ENCODE results near the gene EXOC4. TPM values are rescaled to one million over a fixed set of nuclear protein-coding genes. Genes with fewer than 3 reads are reported as not detected.

The EXOC4 gene
- total RNA-seq, 4 donors from 2014 or later, result 36.6 to 64.0 (median 57.4) TPM

- H3K4me1 ChIP-seq, result no peaks in the 10 kb centered on the region
- no peak overlapping the region for H3K27ac ChIP-seq (replicated peaks in 1 of 4)
- TF ChIP-seq EP300 (IDR thresholded peaks at IDR 0.05) (no peak), POLR2A (IDR thresholded peaks at IDR 0.05; ENCODE audit: low read depth) (no peak), POLR2AphosphoS5 (IDR thresholded peaks at IDR 0.05) (no peak), CTCF (IDR thresholded peaks at IDR 0.05) (no peak)
- H3K9me3 ChIP-seq, result no peaks in the 10 kb centered on the region
- no peaks in the 10 kb centered on the region for H3K27me3 ChIP-seq
- 79% methylated on average over 3 of the region's 3 CpGs for WGBS
- no peak overlapping the region for H3K4me3 ChIP-seq
- no peak for DNase-seq (ENCODE audit: extremely low spot score)
- intact Hi-C loops (cut with DNase I), result no loop called here
- no peaks in the 10 kb centered on the region for H3K36me3 ChIP-seq
These were observed 497.4 kb downstream of the EXOC4 start for GRCh38 chr7:133750287-133750686.

GRCh38 chr7:133751079-133751478 is 498.2 kb downstream of the EXOC4 start:
- TF ChIP-seq POLR2A (IDR thresholded peaks at IDR 0.05; ENCODE audit: low read depth) (no peak), CTCF (IDR thresholded peaks at IDR 0.05) (no peak), EP300 (IDR thresholded peaks at IDR 0.05) (no peak), POLR2AphosphoS5 (IDR thresholded peaks at IDR 0.05) (no peak)
- H3K4me1 ChIP-seq, result no peaks in the 10 kb centered on the region
- intact Hi-C loops (cut with DNase I), result no loop called here

GRCh38 chr7:133753513-133753912 is 500.6 kb downstream of the EXOC4 start:
- WGBS, result 93% methylated on average over 5 of the region's 5 CpGs
- DNase-seq (ENCODE audit: extremely low spot score), result no peak
- TF ChIP-seq POLR2AphosphoS5 (IDR thresholded peaks at IDR 0.05) (no peak), CTCF (IDR thresholded peaks at IDR 0.05) (no peak), EP300 (IDR thresholded peaks at IDR 0.05) (no peak), POLR2A (IDR thresholded peaks at IDR 0.05; ENCODE audit: low read depth) (no peak)

More at GRCh38 chr7:133751079-133751478, 498.2 kb downstream of the EXOC4 start:
- no peak for DNase-seq (ENCODE audit: extremely low spot score)
- H3K27me3 ChIP-seq, result no peaks in the 10 kb centered on the region
- H3K9me3 ChIP-seq, result no peaks in the 10 kb centered on the region
- no peak overlapping the region for H3K27ac ChIP-seq (replicated peaks in 1 of 4)
- no peak overlapping the region for H3K4me3 ChIP-seq
- no peaks in the 10 kb centered on the region for H3K36me3 ChIP-seq

GRCh38 chr7:133754708-133755107 is 501.8 kb downstream of the EXOC4 start:
- Histone ChIP-seq H3K36me3 (no peaks in the 10 kb centered on the region), H3K27ac (replicated peaks in 1 of 4) (no peak overlapping the region), H3K4me1 (no peaks in the 10 kb centered on the region), H3K27me3 (no peaks in the 10 kb centered on the region), H3K9me3 (no peaks in the 10 kb centered on the region), H3K4me3 (no peak overlapping the region)
- WGBS, result 94% methylated on average over 1 of the region's 1 CpG
- no peak for TF ChIP-seq CTCF (IDR thresholded peaks at IDR 0.05)
- no peak for TF ChIP-seq EP300 (IDR thresholded peaks at IDR 0.05)
- no peak for TF ChIP-seq POLR2AphosphoS5 (IDR thresholded peaks at IDR 0.05)
- no peak for TF ChIP-seq POLR2A (IDR thresholded peaks at IDR 0.05; ENCODE audit: low read depth)
- no peak for DNase-seq (ENCODE audit: extremely low spot score)
- intact Hi-C loops (cut with DNase I), result no loop called here

More at GRCh38 chr7:133753513-133753912, 500.6 kb downstream of the EXOC4 start:
- Histone ChIP-seq H3K9me3 (no peaks in the 10 kb centered on the region), H3K4me1 (no peaks in the 10 kb centered on the region), H3K27ac (replicated peaks in 1 of 4) (no peak overlapping the region), H3K36me3 (no peaks in the 10 kb centered on the region), H3K27me3 (no peaks in the 10 kb centered on the region), H3K4me3 (no peak overlapping the region)
- intact Hi-C loops (cut with DNase I), result no loop called here

- DNase-seq (ENCODE audit: extremely low spot score), result no peak
- no peaks in the 10 kb centered on the region for H3K4me1 ChIP-seq
- intact Hi-C loops (cut with DNase I), result no loop called here
- no peak overlapping the region for H3K4me3 ChIP-seq
- no peaks in the 10 kb centered on the region for H3K36me3 ChIP-seq
- no peak overlapping the region for H3K27ac ChIP-seq (replicated peaks in 1 of 4)
- TF ChIP-seq POLR2AphosphoS5 (IDR thresholded peaks at IDR 0.05), result no peak
- no peak for TF ChIP-seq EP300 (IDR thresholded peaks at IDR 0.05)
- TF ChIP-seq POLR2A (IDR thresholded peaks at IDR 0.05; ENCODE audit: low read depth), result no peak
- TF ChIP-seq CTCF (IDR thresholded peaks at IDR 0.05), result no peak
- H3K27me3 ChIP-seq, result no peaks in the 10 kb centered on the region
- no peaks in the 10 kb centered on the region for H3K9me3 ChIP-seq
These were observed 503.0 kb downstream of the EXOC4 start for GRCh38 chr7:133755901-133756300.
